Astrocyte (in vitro differentiated cells and primary cell): ENCODE measurements around the gene CRYBB1.

Experiments
- EZH2 ChIP-seq: IDR thresholded peaks from 2 replicates; pipeline ENCODE4 v1.6.1; 2012; ENCODE audit warnings: mild to moderate bottlenecking, low read length, inconsistent platforms; ENCODE audit not compliant: insufficient read depth
- TF ChIP-seq, protein P1 (sequence below): IDR thresholded peaks from 2 replicates; pipeline ENCODE4 v1.5.1; 2011; ENCODE audit warnings: low read depth, mild to moderate bottlenecking, inconsistent platforms, low read length, moderate library complexity; ENCODE audit not compliant: insufficient read depth

DNA sequence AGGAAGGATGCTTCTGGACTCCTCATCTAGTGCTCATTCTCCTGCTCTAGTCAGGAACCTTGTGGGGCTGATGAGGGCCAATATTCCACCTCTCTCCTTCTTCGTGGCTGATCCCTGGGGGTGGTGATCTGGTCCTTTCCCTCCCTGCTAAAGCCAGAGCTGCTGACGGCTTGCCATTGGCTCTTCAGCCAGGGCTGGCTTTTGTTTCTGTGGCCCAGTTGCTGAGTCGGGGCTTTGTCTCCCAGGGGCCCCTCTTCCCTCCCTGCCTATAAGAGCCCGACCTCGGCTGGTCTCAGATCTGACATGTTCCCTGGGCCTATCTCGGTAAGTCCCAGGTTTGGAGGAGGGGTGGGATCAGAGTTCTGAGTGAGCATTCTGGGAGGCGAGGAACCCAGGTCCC is 3.8 kb upstream of the CRYBB1 start, which contains the start of gene CRYBA4:
- TF ChIP-seq, protein P1, sequence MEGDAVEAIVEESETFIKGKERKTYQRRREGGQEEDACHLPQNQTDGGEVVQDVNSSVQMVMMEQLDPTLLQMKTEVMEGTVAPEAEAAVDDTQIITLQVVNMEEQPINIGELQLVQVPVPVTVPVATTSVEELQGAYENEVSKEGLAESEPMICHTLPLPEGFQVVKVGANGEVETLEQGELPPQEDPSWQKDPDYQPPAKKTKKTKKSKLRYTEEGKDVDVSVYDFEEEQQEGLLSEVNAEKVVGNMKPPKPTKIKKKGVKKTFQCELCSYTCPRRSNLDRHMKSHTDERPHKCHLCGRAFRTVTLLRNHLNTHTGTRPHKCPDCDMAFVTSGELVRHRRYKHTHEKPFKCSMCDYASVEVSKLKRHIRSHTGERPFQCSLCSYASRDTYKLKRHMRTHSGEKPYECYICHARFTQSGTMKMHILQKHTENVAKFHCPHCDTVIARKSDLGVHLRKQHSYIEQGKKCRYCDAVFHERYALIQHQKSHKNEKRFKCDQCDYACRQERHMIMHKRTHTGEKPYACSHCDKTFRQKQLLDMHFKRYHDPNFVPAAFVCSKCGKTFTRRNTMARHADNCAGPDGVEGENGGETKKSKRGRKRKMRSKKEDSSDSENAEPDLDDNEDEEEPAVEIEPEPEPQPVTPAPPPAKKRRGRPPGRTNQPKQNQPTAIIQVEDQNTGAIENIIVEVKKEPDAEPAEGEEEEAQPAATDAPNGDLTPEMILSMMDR: no peak
- TF ChIP-seq EZH2: no peak
